CD4-positive, alpha-beta memory T cell (primary cell): ENCODE data around the gene BIRC6. TPM values are rescaled to one million over a fixed set of nuclear protein-coding genes. Genes with fewer than 3 reads are reported as not detected.
"Not testable (repeated sequence)": the region's sequence is repeated elsewhere in the genome, so short reads cannot be mapped to it uniquely, and the experiment has no call there.

Experiments
- CTCF ChIA-PET: fragments of 350-600 bp; sonication (Branson Sonifier 250); formaldehyde crosslinking; loops from one replicate; lab custom pipeline; 2021; ENCODE audit warnings: inconsistent platforms; ENCODE audit not compliant: partially characterized antibody; lab: Charles Lee
- POLR2A ChIA-PET: fragments of 350-600 bp; sonication (Branson Sonifier 250); formaldehyde crosslinking; loops from one replicate; lab custom pipeline; 2021; ENCODE audit not compliant: partially characterized antibody; lab: Charles Lee
- DNase-seq, 5 donors: peaks; one replicate each; pipeline versions ENCODE4 v3.0.0 to v3.0.0-alpha.2; 2020 to 2022; ENCODE audit warnings: mixed read lengths in 1 of 5
- H3K27ac ChIP-seq: one replicate; pipeline ENCODE4 v1.7.0; 2013; ENCODE audit warnings: low read depth, low read length
- H3K27me3 ChIP-seq: 2 replicates; pipeline ENCODE4 v1.7.0; 2013; ENCODE audit warnings: mild to moderate bottlenecking, low read length, moderate library complexity; ENCODE audit not compliant: insufficient read depth
- H3K36me3 ChIP-seq: 2 replicates; pipeline ENCODE4 v1.7.0; 2013; ENCODE audit warnings: mild to moderate bottlenecking, low read length, moderate library complexity; ENCODE audit not compliant: insufficient read depth
- H3K4me1 ChIP-seq: 2 replicates; pipeline ENCODE4 v1.7.0; 2013; ENCODE audit warnings: mild to moderate bottlenecking, low read length, moderate library complexity; ENCODE audit not compliant: insufficient read depth
- H3K4me3 ChIP-seq, 2 donors: one replicate each; pipeline ENCODE4 v1.7.0; 2013; ENCODE audit warnings: low read length in 2 of 2, mild to moderate bottlenecking in 1 of 2
- H3K9me3 ChIP-seq, 2 donors: one replicate each; pipeline ENCODE4 v1.7.0; 2013; ENCODE audit warnings: low read length in 2 of 2, control low read depth in 1 of 2; ENCODE audit not compliant: control insufficient read depth in 1 of 2
- H3K27ac Mint-ChIP-seq, 7 donors: one replicate each; pipeline ENCODE4 v1.8.0; 2020 to 2021; ENCODE audit warnings: mixed read lengths in 7 of 7, mild to moderate bottlenecking in 6 of 7, inconsistent platforms in 3 of 7, moderate library complexity in 3 of 7
- H3K27me3 Mint-ChIP-seq, 2 donors: one replicate each; pipeline ENCODE4 v1.8.0; 2020 to 2021; ENCODE audit warnings: mixed read lengths in 2 of 2
- H3K36me3 Mint-ChIP-seq, 2 donors: one replicate each; pipeline ENCODE4 v1.8.0; 2020 to 2021; ENCODE audit warnings: mixed read lengths in 2 of 2, inconsistent platforms in 1 of 2, mild to moderate bottlenecking in 1 of 2
- H3K4me1 Mint-ChIP-seq, 4 donors: one replicate each; pipeline ENCODE4 v1.8.0; 2020 to 2021; ENCODE audit warnings: mixed read lengths in 4 of 4, mild to moderate bottlenecking in 1 of 4
- H3K4me3 Mint-ChIP-seq, 8 donors: one replicate each; pipeline ENCODE4 v1.8.0; 2020 to 2021; ENCODE audit warnings: mixed read lengths in 8 of 8, mild to moderate bottlenecking in 7 of 8, moderate library complexity in 6 of 8, inconsistent platforms in 3 of 8
- H3K9me3 Mint-ChIP-seq, 8 donors: one replicate each; pipeline ENCODE4 v1.8.0; 2020 to 2021; ENCODE audit warnings: mixed read lengths in 8 of 8, mild to moderate bottlenecking in 5 of 8, inconsistent platforms in 3 of 8, moderate library complexity in 1 of 8
- intact Hi-C: fragments of 100-400 bp; cut with micrococcal nuclease; formaldehyde crosslinking; loops from one replicate; pipeline ENCODE4 v1.15.1; 2023
- polyA plus RNA-seq, 2 donors: library from polyadenylated mRNA; unstranded; fragments of 300-500 nt; fragmentation: Illumina TruSeq; gene quantifications; one replicate each; pipeline ENCODE4 v1.2.3, GENCODE V29; 2021
- total RNA-seq, 2 experiments: library from RNA; stranded (reverse); gene quantifications; one replicate each; pipeline ENCODE4 v1.2.3, GENCODE V29; 2021

BIRC6 gene
- total and polyA plus RNA-seq, 4 experiments from 2014 or later, result 19.0 to 151 (median 95.0) TPM

DNA sequence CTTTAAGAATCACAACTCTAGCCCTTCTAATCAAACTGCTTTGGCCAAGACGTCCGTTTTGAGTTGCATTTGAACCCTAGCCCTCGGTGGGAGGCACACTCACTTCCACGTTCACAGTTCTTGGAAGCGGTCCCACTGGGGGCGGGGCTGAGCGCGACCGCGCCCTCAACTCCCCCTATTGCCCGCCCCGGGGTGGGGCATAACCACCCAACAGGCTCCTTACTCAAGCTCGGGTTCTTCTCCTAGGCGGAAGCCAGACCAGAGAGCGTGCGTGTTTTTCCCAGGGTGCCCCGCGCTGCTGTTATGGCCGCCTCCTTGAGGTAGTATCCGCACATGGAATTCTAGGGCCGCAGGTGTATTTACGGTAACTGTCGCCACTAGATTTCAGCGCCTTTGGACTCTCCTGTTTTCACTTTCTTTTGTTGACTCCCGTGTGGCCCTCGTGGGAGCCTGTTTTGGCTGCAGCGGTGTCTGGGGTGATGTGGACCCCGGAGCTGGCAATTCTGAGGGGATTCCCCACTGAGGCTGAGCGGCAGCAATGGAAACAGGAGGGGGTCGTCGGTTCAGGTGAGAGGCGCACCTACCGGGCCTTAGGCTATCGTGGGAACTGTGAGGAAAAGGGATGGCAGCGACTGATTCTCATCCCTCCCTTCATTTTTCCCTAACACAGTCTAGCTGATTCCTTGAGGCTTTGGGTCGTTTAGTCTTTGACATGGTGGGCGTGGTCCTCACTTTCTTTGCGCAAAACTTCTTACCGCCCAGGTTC is 271.2 kb downstream of the BIRC6 start, which contains the start of gene TTC27:
TTC27 (plus strand) TSS at position 237 of the 766 bp plus-strand sequence; CDS start at position 480, 243 bp downstream.
- Mint-ChIP-seq H3K27ac (peak within 1 kb of the TSS; percentile 81 to 98 (median 94)), H3K9me3 (peaks cover 0 to 9% (median 0%) of the 10 kb centered on the region in 8 donors), H3K4me3 (peak within 1 kb of the TSS; percentile 91 to 97 (median 95)), H3K4me1 (peaks cover 15 to 46% (median 29%) of the 10 kb centered on the region in 4 donors), H3K36me3 (peaks cover 12 to 31% of the 10 kb centered on the region in 2 donors), H3K27me3 (no peaks in the 10 kb centered on the region)
- H3K4me1 ChIP-seq, result peaks cover 11% of the 10 kb centered on the region
- intact Hi-C loops, result loop anchor here (1.0 to 2.0 kb wide), 3 partner anchors 272 to 971 kb away; partner anchors contain the start of genes FAM98A and RASGRP3
- peak within 1 kb of the TSS; percentile 65 for H3K27ac ChIP-seq
- H3K27me3 ChIP-seq, result no peaks in the 10 kb centered on the region
- peak within 1 kb of the TSS; percentile 66 to 77 for H3K4me3 ChIP-seq
- H3K36me3 ChIP-seq, result peaks cover 5% of the 10 kb centered on the region
- CTCF ChIA-PET, result no interaction called here
- DNase-seq, result peak; percentile 94 to 98 (median 95)
- POLR2A ChIA-PET, result interaction anchor here (0.6 to 1.6 kb wide), 9 partner anchors 11 to 971 kb away, joined by 3 to 4 read pairs (median 3); partner anchors contain the start of genes FAM98A, MEMO1 and SPAST
- H3K9me3 ChIP-seq, result no peaks in the 10 kb centered on the region

DNA sequence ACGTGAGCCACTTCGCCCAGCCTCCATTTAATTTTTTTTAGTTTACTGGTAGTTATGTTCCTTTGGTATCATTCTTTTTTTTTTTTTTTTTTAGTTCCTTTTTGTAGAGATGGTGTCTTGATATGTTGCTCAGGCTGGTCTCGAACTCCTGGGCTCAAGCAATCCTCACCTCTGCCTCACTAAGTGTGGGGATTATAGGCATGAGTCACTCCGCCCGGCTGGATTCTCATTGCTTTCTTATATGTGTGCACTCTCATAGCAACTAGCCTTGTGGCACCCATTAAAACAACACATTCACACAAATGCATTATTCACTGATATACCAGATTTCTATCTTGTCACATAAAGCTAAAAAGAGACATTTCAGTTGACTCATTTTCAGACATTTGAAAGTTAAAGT is 275.3 kb downstream of the BIRC6 start:
- no peak for DNase-seq
- H3K27me3 ChIP-seq, result no peaks in the 10 kb centered on the region
- no peak overlapping the region for H3K4me3 ChIP-seq
- peak overlapping the region in 2 of 7 donors; percentile 51 to 60 for H3K27ac Mint-ChIP-seq
- peaks cover 22 to 49% of the 10 kb centered on the region in 2 donors for H3K36me3 Mint-ChIP-seq
- ChIA-PET CTCF (no interaction called here), POLR2A (no interaction called here)
- H3K9me3 ChIP-seq, result no peaks in the 10 kb centered on the region
- intact Hi-C loops, result no loop called here
- no peaks in the 10 kb centered on the region for H3K27me3 Mint-ChIP-seq
- H3K9me3 Mint-ChIP-seq, result peaks cover 0 to 5% (median 0%) of the 10 kb centered on the region in 8 donors
- H3K4me3 Mint-ChIP-seq, result peak overlapping the region in 1 of 8 donors; percentile 57
- H3K27ac ChIP-seq, result no peak overlapping the region
- H3K4me1 ChIP-seq, result peaks cover 11% of the 10 kb centered on the region
- peaks cover 17% of the 10 kb centered on the region for H3K36me3 ChIP-seq
- H3K4me1 Mint-ChIP-seq, result peaks cover 15 to 39% (median 30%) of the 10 kb centered on the region in 4 donors

DNA sequence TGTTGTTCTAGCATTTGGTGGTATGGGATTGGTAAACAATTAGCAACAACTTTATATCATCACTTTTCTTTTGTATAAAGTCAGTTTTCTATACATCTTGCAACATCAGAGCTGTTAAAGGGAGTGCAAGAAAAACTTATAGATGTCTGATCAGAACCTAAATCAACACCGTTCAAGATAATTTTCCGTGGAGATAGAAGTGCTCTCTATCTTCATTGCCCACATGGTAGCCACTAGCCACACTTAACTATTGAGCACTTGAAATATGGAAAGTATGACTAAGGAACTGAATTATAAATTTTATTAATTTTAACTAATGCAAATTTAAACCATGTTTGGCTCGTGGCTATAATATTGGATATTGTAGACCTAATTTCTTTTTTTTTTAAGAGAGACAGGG is 276.2 kb downstream of the BIRC6 start:
- Mint-ChIP-seq H3K4me3 (no peak overlapping the region), H3K27me3 (no peaks in the 10 kb centered on the region), H3K36me3 (peaks cover 26 to 50% of the 10 kb centered on the region in 2 donors), H3K9me3 (peaks cover 0 to 1% (median 0%) of the 10 kb centered on the region in 8 donors), H3K27ac (no peak overlapping the region), H3K4me1 (peaks cover 8 to 30% (median 21%) of the 10 kb centered on the region in 4 donors)
- Histone ChIP-seq H3K4me3 (no peak overlapping the region), H3K4me1 (peaks cover 6% of the 10 kb centered on the region), H3K36me3 (peaks cover 22% of the 10 kb centered on the region), H3K9me3 (no peaks in the 10 kb centered on the region), H3K27me3 (no peaks in the 10 kb centered on the region), H3K27ac (no peak overlapping the region)
- ChIA-PET POLR2A (no interaction called here), CTCF (interaction anchor here (0.6 kb wide), 1 partner anchor 22 kb away, joined by 3 read pairs; no protein-coding TSS in a partner anchor)
- no peak for DNase-seq
- intact Hi-C loops, result no loop called here

DNA sequence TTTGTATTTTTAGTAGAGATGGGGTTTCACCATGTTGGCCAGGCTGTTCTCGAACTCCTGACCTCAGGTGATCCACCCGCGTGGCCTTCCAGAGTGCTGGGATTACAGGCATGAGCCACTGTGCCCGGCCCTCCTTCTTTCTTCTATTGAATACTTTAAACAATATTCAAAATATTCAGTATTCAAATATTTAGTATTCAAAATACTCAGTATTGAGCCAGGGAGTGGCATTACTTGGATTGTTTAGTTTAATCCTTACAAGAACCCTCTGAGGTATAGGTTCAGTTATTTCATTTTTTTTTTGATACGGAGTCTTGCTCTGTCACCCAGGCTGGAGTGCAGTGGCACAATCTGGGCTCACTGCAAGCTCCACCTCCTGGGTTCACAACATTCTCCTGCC is 281.7 kb downstream of the BIRC6 start:
- H3K27ac Mint-ChIP-seq, DNase-seq, H3K4me3 ChIP-seq, H3K27me3 ChIP-seq, H3K4me3 Mint-ChIP-seq, intact Hi-C loops, H3K4me1 ChIP-seq, H3K27ac ChIP-seq, H3K9me3 ChIP-seq, CTCF ChIA-PET, H3K27me3 Mint-ChIP-seq, H3K9me3 Mint-ChIP-seq, H3K4me1 Mint-ChIP-seq, POLR2A ChIA-PET: not testable (repeated sequence)
- H3K36me3 ChIP-seq, result peaks cover 29% of the 10 kb centered on the region
- peaks cover 33 to 55% of the 10 kb centered on the region in 2 donors for H3K36me3 Mint-ChIP-seq

DNA sequence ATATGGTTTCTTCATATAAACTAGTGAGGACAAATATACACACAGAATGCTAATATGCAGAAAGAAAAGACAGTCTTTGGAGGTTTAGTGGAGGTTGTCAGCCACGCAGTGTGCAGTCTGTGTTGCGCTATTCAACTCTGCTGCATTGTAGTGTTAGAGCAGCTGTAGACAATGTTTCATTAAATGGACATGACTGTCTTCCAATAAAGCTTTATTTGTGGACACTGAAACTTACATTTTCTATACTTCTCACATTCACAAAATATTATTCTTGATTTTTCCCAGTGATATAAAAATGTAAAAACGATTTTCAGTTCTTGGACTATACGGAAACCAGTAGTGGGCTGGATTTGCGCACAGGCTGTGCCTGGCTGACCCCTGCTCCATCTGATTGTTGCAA is 284.4 kb downstream of the BIRC6 start:
- CTCF ChIA-PET, result no interaction called here
- intact Hi-C loops, result no loop called here
- POLR2A ChIA-PET, result no interaction called here
- Histone ChIP-seq H3K27ac (no peak overlapping the region), H3K27me3 (no peaks in the 10 kb centered on the region), H3K4me3 (no peak overlapping the region), H3K9me3 (no peaks in the 10 kb centered on the region), H3K4me1 (no peaks in the 10 kb centered on the region), H3K36me3 (peaks cover 22% of the 10 kb centered on the region)
- Mint-ChIP-seq H3K4me3 (no peak overlapping the region), H3K9me3 (no peaks in the 10 kb centered on the region), H3K27ac (no peak overlapping the region), H3K36me3 (peaks cover 34 to 56% of the 10 kb centered on the region in 2 donors), H3K4me1 (peaks cover 0 to 4% (median 0%) of the 10 kb centered on the region in 4 donors), H3K27me3 (no peaks in the 10 kb centered on the region)
- no peak for DNase-seq

DNA sequence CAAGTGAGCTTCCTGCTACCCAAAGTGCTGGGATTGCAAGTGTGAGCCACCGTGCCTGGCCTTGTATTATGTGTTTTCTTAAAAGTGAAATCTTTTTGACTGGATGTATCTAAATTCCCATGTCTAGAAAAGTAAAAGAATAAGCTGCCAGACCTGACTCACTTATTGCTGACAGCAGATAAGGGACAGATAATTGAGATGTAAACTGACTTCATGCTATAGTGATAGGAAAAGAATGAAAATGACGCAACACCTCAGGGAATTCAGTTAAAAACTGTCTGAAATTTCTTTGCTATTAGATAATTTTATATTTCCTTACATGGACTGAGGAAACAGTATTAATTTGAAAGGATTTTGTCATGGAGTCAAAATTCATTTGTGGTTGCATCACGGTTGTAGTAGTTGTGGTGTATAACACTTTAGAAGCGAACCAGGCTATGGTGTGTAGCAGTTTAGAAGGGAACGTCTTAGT is 290.4 kb downstream of the BIRC6 start:
- Histone ChIP-seq H3K4me1 (no peaks in the 10 kb centered on the region), H3K9me3 (no peaks in the 10 kb centered on the region), H3K27ac (no peak overlapping the region), H3K4me3 (no peak overlapping the region), H3K36me3 (peaks cover 19% of the 10 kb centered on the region), H3K27me3 (no peaks in the 10 kb centered on the region)
- no peak for DNase-seq
- ChIA-PET CTCF (no interaction called here), POLR2A (no interaction called here)
- Mint-ChIP-seq H3K4me1 (peaks cover 0 to 8% (median 4%) of the 10 kb centered on the region in 4 donors), H3K4me3 (no peak overlapping the region), H3K9me3 (no peaks in the 10 kb centered on the region), H3K36me3 (peaks cover 40 to 55% of the 10 kb centered on the region in 2 donors), H3K27me3 (no peaks in the 10 kb centered on the region), H3K27ac (no peak overlapping the region)
- intact Hi-C loops, result no loop called here

DNA sequence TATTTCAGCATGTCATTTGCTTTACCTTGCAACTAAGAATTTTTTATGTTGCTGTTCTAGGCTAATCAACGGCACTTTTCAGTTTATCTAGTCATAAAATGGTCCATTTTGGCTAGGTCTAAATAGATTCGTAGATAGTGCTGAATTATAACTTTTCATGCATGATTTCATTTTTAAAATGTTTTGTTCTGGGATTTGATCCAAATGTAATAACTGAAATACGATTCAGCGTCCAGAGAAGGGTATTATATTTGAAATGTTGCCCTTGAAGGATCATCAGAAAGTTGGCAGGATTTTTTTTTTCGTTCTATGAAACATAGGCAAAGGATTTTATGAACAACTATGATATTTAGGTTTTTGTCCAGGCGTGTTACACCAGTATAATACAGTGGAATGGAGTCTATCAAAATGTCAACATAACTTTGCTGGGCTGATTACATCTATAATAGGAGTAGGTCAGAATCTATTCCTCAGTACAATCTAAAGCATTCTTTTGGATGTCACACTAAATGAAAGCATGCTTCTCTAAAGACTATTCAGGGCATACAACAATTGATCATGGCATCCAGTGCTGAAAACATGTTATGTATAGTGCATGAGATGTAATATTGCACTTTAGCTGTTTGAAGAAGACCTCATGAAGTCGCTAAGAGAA is 295.9 kb downstream of the BIRC6 start:
- no peaks in the 10 kb centered on the region for H3K4me1 ChIP-seq
- ChIA-PET CTCF (no interaction called here), POLR2A (no interaction called here)
- no peak overlapping the region for H3K4me3 Mint-ChIP-seq
- no peak overlapping the region for H3K4me3 ChIP-seq
- DNase-seq, result no peak
- no peaks in the 10 kb centered on the region for H3K27me3 Mint-ChIP-seq
- intact Hi-C loops, result no loop called here
- H3K27me3 ChIP-seq, result no peaks in the 10 kb centered on the region
- no peaks in the 10 kb centered on the region for H3K9me3 ChIP-seq
- H3K27ac Mint-ChIP-seq, result no peak overlapping the region
- peaks cover 19% of the 10 kb centered on the region for H3K36me3 ChIP-seq
- no peaks in the 10 kb centered on the region for H3K9me3 Mint-ChIP-seq
- peaks cover 0 to 10% (median 5%) of the 10 kb centered on the region in 4 donors for H3K4me1 Mint-ChIP-seq
- H3K27ac ChIP-seq, result no peak overlapping the region
- peaks cover 49 to 61% of the 10 kb centered on the region in 2 donors for H3K36me3 Mint-ChIP-seq
